GM13976 (cell line): Measurements from ENCODE around the gene IL36B.

Experiments used
- DNase-seq: peaks from one replicate; pipeline ENCODE4 v3.0.0; 2012; ENCODE audit warnings: low spot score
- CTCF ChIP-seq: IDR thresholded peaks from 2 replicates; pipeline ENCODE4 v1.5.1; 2012; ENCODE audit warnings: borderline replicate concordance, mild to moderate bottlenecking; ENCODE audit not compliant: insufficient read depth; ENCODE audit errors: extremely low read depth, missing control alignments, control extremely low read depth
- in situ Hi-C: fragments of 300-500 bp; cut with MboI; formaldehyde crosslinking; loops from one replicate; pipeline ENCODE4 v1.12.0; 2022; ENCODE audit warnings: low sequenced_read_pairs, mixed read lengths, inconsistent platforms; ENCODE audit not compliant: unreplicated experiment

The IL36B gene

GRCh38 chr2:113039719-113040118 lies 12.9 kb downstream of the IL36B start:
- in situ Hi-C loops = no loop called here
- TF ChIP-seq CTCF = no peak

GRCh38 chr2:113039158-113039557 lies 13.5 kb downstream of the IL36B start:
- no peak for TF ChIP-seq CTCF
- in situ Hi-C loops = no loop called here
- DNase-seq = no peak

More at GRCh38 chr2:113039719-113040118, 12.9 kb downstream of the IL36B start:
- no peak for DNase-seq

- DNase-seq = no peak
- no peak for TF ChIP-seq CTCF
- in situ Hi-C loops = no loop called here
These were observed 14.4 kb downstream of the IL36B start for GRCh38 chr2:113038291-113038690.

GRCh38 chr2:113036763-113037162 lies 15.9 kb downstream of the IL36B start:
- DNase-seq = no peak
- TF ChIP-seq CTCF = no peak
- in situ Hi-C loops = no loop called here

- in situ Hi-C loops = no loop called here
- DNase-seq = no peak
- no peak for TF ChIP-seq CTCF
These were observed 18.7 kb downstream of the IL36B start for GRCh38 chr2:113034016-113034415.

- DNase-seq = no peak
- no peak for TF ChIP-seq CTCF
- in situ Hi-C loops = no loop called here
These were observed 19.9 kb downstream of the IL36B start for GRCh38 chr2:113032737-113033136.

GRCh38 chr2:113028112-113028511 lies 24.6 kb downstream of the IL36B start:
- DNase-seq = no peak
- TF ChIP-seq CTCF = no peak
- in situ Hi-C loops = no loop called here
